Retinal pigment epithelial cell (primary cell): ENCODE measurements around the gene TROAP.
"Not testable (repeated sequence)": the region's sequence is repeated elsewhere in the genome, so short reads cannot be mapped to it uniquely, and the experiment has no call there.

Experiments
- DNase-seq: peaks from one replicate; pipeline ENCODE4 v3.0.0-alpha.2; 2010; ENCODE audit warnings: low read depth
- H3K4me3 ChIP-seq: 2 replicates; pipeline ENCODE4 v1.5.1; 2011; ENCODE audit warnings: mild to moderate bottlenecking, low read length, control low read depth, moderate library complexity
- CTCF ChIP-seq: conservative IDR thresholded peaks from 2 replicates; pipeline ENCODE4 v1.5.1; 2011; ENCODE audit warnings: low read depth, low read length, control low read depth, inconsistent platforms

TROAP gene

GRCh38 chr12:49279706-49280159 is 43.3 kb upstream of the TROAP start:
- peak; percentile 63 for DNase-seq
- no peak overlapping the region for H3K4me3 ChIP-seq
- TF ChIP-seq CTCF, result no peak

GRCh38 chr12:49280545-49280944 is 42.5 kb upstream of the TROAP start:
- not testable (repeated sequence) for H3K4me3 ChIP-seq, DNase-seq

- DNase-seq, result no peak
- TF ChIP-seq CTCF, result no peak
- H3K4me3 ChIP-seq, result no peak overlapping the region
Observed at GRCh38 chr12:49282302-49282701, 40.8 kb upstream of the TROAP start.

GRCh38 chr12:49282740-49283375 is 40.2 kb upstream of the TROAP start:
- H3K4me3 ChIP-seq, DNase-seq: not testable (repeated sequence)

GRCh38 chr12:49283541-49284429 is 39.3 kb upstream of the TROAP start:
- TF ChIP-seq CTCF, result peak; percentile 10
- DNase-seq, result no peak
- no peak overlapping the region for H3K4me3 ChIP-seq

- no peak overlapping the region for H3K4me3 ChIP-seq
- no peak for DNase-seq
- TF ChIP-seq CTCF, result no peak
Observed at GRCh38 chr12:49284672-49285071, 38.4 kb upstream of the TROAP start.

- no peak for DNase-seq
- H3K4me3 ChIP-seq, result no peak overlapping the region
- no peak for TF ChIP-seq CTCF
Observed at GRCh38 chr12:49287876-49288275, 35.2 kb upstream of the TROAP start.

- no peak overlapping the region for H3K4me3 ChIP-seq
- peak; percentile 82 for TF ChIP-seq CTCF
- no peak for DNase-seq
Observed at GRCh38 chr12:49288412-49288853, 34.6 kb upstream of the TROAP start.
